Uterus (tissue), 4 donors: ENCODE results near the gene TSPAN7. TPM values are rescaled to one million over a fixed set of nuclear protein-coding genes. Genes with fewer than 3 reads are reported as not detected.

Source experiments
- DNase-seq, 2 donors: peaks; one replicate each; pipeline ENCODE4 v3.0.0-alpha.2; 2019 to 2020
- H3K27ac ChIP-seq, 2 donors: fragments of 200-600 bp; sonication (generic); 1 replicate in 1 of 2; 2 replicates in 1 of 2; pipeline ENCODE4 v1.5.1; 2016 to 2018
- H3K27me3 ChIP-seq, 2 donors: fragments of 200-600 bp; sonication (generic); one replicate each; pipeline ENCODE4 v1.5.1; 2018 to 2019; ENCODE audit warnings: control low read depth in 1 of 2
- H3K36me3 ChIP-seq, 2 donors: fragments of 200-600 bp; sonication (generic); one replicate each; pipeline ENCODE4 v1.5.1; 2019; ENCODE audit warnings: control low read depth in 1 of 2
- H3K4me1 ChIP-seq, 2 donors: fragments of 200-600 bp; sonication (generic); one replicate each; pipeline ENCODE4 v1.5.1; 2018 to 2019; ENCODE audit warnings: control low read depth in 1 of 2
- H3K4me3 ChIP-seq, 2 donors: fragments of 200-600 bp; sonication (generic); 1 replicate in 1 of 2; 2 replicates in 1 of 2; pipeline ENCODE4 v1.5.1; 2018 to 2019; ENCODE audit warnings: mild to moderate bottlenecking in 1 of 2
- H3K9me3 ChIP-seq, 2 donors: fragments of 200-600 bp; sonication (generic); one replicate each; pipeline ENCODE4 v1.5.1; 2019; ENCODE audit warnings: control low read depth in 1 of 2
- CTCF ChIP-seq, 4 experiments: fragments of 200-600 bp in 2 of 4; fragments of 450-650 bp in 2 of 4; sonication (generic) in 2 of 4; IDR thresholded peaks; one replicate each; pipeline ENCODE4 v1.5.1; 2016 to 2019; ENCODE audit warnings: antibody characterized with exemption in 4 of 4, mild to moderate bottlenecking in 2 of 4, moderate library complexity in 1 of 4
- POLR2A ChIP-seq, 2 donors: fragments of 450-650 bp; IDR thresholded peaks; one replicate each; pipeline ENCODE4 v1.6.1; 2016; ENCODE audit warnings: antibody characterized with exemption in 2 of 2, mild to moderate bottlenecking in 1 of 2, moderate library complexity in 1 of 2
- intact Hi-C: fragments of 100-400 bp; cut with DNase I; formaldehyde crosslinking; loops from one replicate; pipeline ENCODE4 v1.15.1; 2023; ENCODE audit warnings: low total_unique reads
- small RNA-seq: library from RNA; depleted of rRNA; stranded (forward); fragments of <200 nt; gene quantifications from one replicate; pipeline ENCODE3, GENCODE V24; 2016
- total RNA-seq, 4 donors: library from RNA; depleted of rRNA in 3 of 4; stranded (reverse); fragments of >200 nt in 3 of 4; gene quantifications; one replicate each; pipeline versions ENCODE4 v1.1.0 to v1.2.4, GENCODE V29; 2014 to 2023
- donor health status: DM: yes; HTN: yes; CAD: no.

The TSPAN7 gene
- total RNA-seq, 4 donors from 2014 or later: 22.3 to 111 (median 77.8) TPM

GRCh38 chrX:38717871-38718270 lies 156.5 kb downstream of the TSPAN7 start:
- Histone ChIP-seq H3K4me1 (no peaks in the 10 kb centered on the region), H3K9me3 (no peaks in the 10 kb centered on the region), H3K27ac (no peak overlapping the region), H3K36me3 (no peaks in the 10 kb centered on the region), H3K4me3 (no peak overlapping the region), H3K27me3 (peaks cover 0 to 4% of the 10 kb centered on the region in 2 donors)
- intact Hi-C loops: no loop called here
- peak in 3 of 4 experiments; percentile 7 to 20 (median 16) for TF ChIP-seq CTCF (IDR thresholded peaks at IDR 0.05)
- TF ChIP-seq POLR2A (IDR thresholded peaks at IDR 0.05): no peak
- DNase-seq: no peak

- Histone ChIP-seq H3K27me3 (peaks cover 0 to 4% of the 10 kb centered on the region in 2 donors), H3K36me3 (no peaks in the 10 kb centered on the region), H3K9me3 (no peaks in the 10 kb centered on the region), H3K4me1 (no peaks in the 10 kb centered on the region), H3K27ac (no peak overlapping the region), H3K4me3 (no peak overlapping the region)
- intact Hi-C loops: no loop called here
- DNase-seq: no peak
- no peak for TF ChIP-seq POLR2A (IDR thresholded peaks at IDR 0.05)
- TF ChIP-seq CTCF (IDR thresholded peaks at IDR 0.05): no peak
Measured at GRCh38 chrX:38718311-38718710, 157.0 kb downstream of the TSPAN7 start.

GRCh38 chrX:38726612-38727011 lies 165.3 kb downstream of the TSPAN7 start:
- no peak for DNase-seq
- no peaks in the 10 kb centered on the region for H3K36me3 ChIP-seq
- H3K27ac ChIP-seq: no peak overlapping the region
- no peaks in the 10 kb centered on the region for H3K9me3 ChIP-seq
- H3K4me1 ChIP-seq: no peaks in the 10 kb centered on the region
- no peaks in the 10 kb centered on the region for H3K27me3 ChIP-seq
- intact Hi-C loops: no loop called here
- H3K4me3 ChIP-seq: no peak overlapping the region
- TF ChIP-seq CTCF (IDR thresholded peaks at IDR 0.05) (no peak), POLR2A (IDR thresholded peaks at IDR 0.05) (no peak)

GRCh38 chrX:38727668-38728067 lies 166.3 kb downstream of the TSPAN7 start:
- Histone ChIP-seq H3K36me3 (no peaks in the 10 kb centered on the region), H3K9me3 (no peaks in the 10 kb centered on the region), H3K4me3 (no peak overlapping the region), H3K27ac (no peak overlapping the region), H3K4me1 (no peaks in the 10 kb centered on the region), H3K27me3 (no peaks in the 10 kb centered on the region)
- intact Hi-C loops: no loop called here
- no peak for DNase-seq
- no peak for TF ChIP-seq POLR2A (IDR thresholded peaks at IDR 0.05)

- Histone ChIP-seq H3K4me3 (no peak overlapping the region), H3K9me3 (no peaks in the 10 kb centered on the region), H3K4me1 (no peaks in the 10 kb centered on the region), H3K36me3 (peaks cover 0 to 3% of the 10 kb centered on the region in 2 donors), H3K27ac (no peak overlapping the region), H3K27me3 (no peaks in the 10 kb centered on the region)
- no peak for DNase-seq
- TF ChIP-seq POLR2A (IDR thresholded peaks at IDR 0.05): no peak
- no peak for TF ChIP-seq CTCF (IDR thresholded peaks at IDR 0.05)
- intact Hi-C loops: no loop called here
Measured at GRCh38 chrX:38732866-38733265, 171.5 kb downstream of the TSPAN7 start.

Small RNA genes lying within 50 kb of the gene (small RNA-seq; reads per million reads assigned to genes)
- not detected for gene RNU7-7P

Other genes with a start within 250 kb of the TSPAN7 start
- gene RPGR, start 234.0 kb upstream of the TSPAN7 start, total RNA-seq: 100 to 1,000 TPM in 1 of 4 donors, 10 to 100 TPM in 3; 27.1 to 133 (median 41.4) TPM
- 1 to 10 TPM in 3 of 4 donors, not detected in 1; 1.8 to 5.0 (median 4.2) TPM for gene OTC, start 208.9 kb upstream of the TSPAN7 start, total RNA-seq
- 10 to 100 TPM; 13.1 to 39.4 (median 27.9) TPM for gene MID1IP1, start 239.9 kb downstream of the TSPAN7 start, total RNA-seq